Activated CD4-positive, alpha-beta T cell treated with anti-CD3 and anti-CD28 coated beads, Interleukin-2, amount 10 ng/mL, durations not matched to agents 24 days and 14 days (primary cell): ENCODE results near the gene APC2. TPM values are rescaled to one million over a fixed set of nuclear protein-coding genes. Genes with fewer than 3 reads are reported as not detected.
A peak's percentile ranks its signal among the peaks of the same experiment; 100 is the strongest.

ENCODE experiments used
- DNase-seq: peaks from one replicate; pipeline ENCODE4 v3.0.0; 2022
- H3K27ac Mint-ChIP-seq: one replicate; pipeline ENCODE4 v1.8.0; 2022; ENCODE audit warnings: mild to moderate bottlenecking, mixed read lengths
- H3K27me3 Mint-ChIP-seq: one replicate; pipeline ENCODE4 v1.8.0; 2022; ENCODE audit warnings: mixed read lengths
- H3K36me3 Mint-ChIP-seq: one replicate; pipeline ENCODE4 v1.8.0; 2022; ENCODE audit warnings: low read depth, mild to moderate bottlenecking, mixed read lengths
- H3K4me1 Mint-ChIP-seq: one replicate; pipeline ENCODE4 v1.8.0; 2021; ENCODE audit warnings: mixed read lengths
- H3K4me3 Mint-ChIP-seq: one replicate; pipeline ENCODE4 v1.8.0; 2022; ENCODE audit warnings: mild to moderate bottlenecking, moderate library complexity, mixed read lengths
- H3K9me3 Mint-ChIP-seq: one replicate; pipeline ENCODE4 v1.8.0; 2021; ENCODE audit warnings: mixed read lengths
- intact Hi-C: fragments of 100-400 bp; cut with micrococcal nuclease; formaldehyde crosslinking; loops from one replicate; pipeline ENCODE4 v1.15.1; 2023
- total RNA-seq: library from RNA; stranded (reverse); gene quantifications from 2 replicates; pipeline ENCODE4 v1.2.3, GENCODE V29; 2022

Gene APC2
- total RNA-seq, 1 donor from 2014 or later: 0.16 TPM

DNA sequence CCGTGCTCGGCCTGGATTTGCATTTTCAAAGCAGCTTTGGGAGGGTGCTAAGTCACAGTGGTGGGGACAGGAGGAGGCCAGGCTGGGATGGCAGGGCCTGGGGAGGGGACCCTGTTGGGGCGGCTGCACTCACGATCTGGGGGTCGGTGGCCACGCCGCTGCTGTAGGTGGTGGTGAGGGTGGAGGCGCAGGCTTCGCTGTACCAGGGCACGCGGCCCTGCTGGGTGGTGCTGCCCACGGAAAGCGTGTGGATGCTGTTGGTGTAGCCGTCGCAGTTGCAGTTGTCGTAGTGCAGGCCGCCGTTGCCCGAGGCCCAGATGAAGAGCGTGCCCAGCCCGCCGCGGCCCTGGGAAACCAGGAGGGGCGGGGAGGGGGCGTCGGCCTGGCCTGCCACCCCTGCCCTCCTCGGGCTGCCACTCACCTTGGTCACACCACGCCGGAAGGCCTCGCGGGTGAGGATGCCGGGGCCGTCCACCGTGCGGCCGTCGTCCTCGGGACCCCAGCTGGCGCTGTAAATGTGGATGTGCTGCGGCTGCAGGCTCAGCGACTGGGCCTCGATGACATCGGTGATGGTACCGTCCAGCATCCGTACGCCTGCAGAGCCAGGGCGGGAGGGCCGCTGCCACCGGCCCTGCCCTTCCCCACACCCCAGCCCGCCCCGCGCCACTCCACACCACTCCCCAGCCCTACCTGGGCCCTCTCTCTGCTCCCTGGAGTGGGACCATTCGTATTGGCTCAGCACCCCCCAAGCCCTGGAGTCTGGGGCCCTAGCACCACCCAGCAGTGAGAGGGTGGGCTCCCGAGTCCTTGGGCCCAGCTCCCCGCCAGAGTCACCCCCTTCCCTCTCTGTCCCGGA, 37.0 kb downstream of the APC2 start:
- H3K4me1 Mint-ChIP-seq: peaks cover 6% of the 10 kb centered on the region
- no peak overlapping the region for H3K27ac Mint-ChIP-seq
- intact Hi-C loops: no loop called here
- no peak for DNase-seq
- H3K4me3 Mint-ChIP-seq: no peak overlapping the region
- peaks cover 4% of the 10 kb centered on the region for H3K27me3 Mint-ChIP-seq
- H3K9me3 Mint-ChIP-seq: no peaks in the 10 kb centered on the region
- no peaks in the 10 kb centered on the region for H3K36me3 Mint-ChIP-seq

DNA sequence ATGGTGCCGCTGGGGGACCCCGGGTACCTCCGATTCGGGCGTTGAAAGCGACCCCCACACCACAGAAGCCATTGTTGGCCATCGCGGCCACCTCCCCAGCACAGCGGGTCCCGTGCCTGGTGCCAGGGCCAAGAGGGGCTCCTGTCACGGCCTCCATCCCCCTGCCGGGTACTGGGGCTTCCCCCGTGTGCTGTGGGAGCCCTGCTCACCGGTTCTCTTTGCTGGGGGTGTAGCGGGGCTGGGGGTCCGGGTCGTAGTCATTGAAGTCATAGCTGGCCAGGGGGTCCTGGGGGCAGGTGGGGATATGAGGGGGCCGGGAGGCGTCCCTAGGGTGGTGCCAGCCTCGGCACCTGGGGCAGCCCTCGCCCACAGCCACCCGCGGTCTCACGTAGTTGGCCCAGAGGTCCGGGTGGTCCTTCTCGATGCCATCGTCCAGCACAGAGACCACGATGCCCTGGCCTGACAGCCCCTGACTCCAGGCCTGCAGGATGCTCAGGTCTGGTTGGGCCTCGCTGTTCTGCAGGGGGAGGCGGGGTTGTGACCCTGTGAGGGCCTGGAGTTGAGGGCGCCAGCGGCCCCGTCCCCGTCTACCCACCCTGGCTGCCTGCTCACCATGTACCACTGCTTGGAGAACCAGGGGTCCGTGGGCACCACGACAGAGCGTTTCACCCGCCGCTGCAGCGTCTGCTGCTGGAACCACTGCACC, 37.8 kb downstream of the APC2 start:
- no peak for DNase-seq
- Mint-ChIP-seq H3K36me3 (no peaks in the 10 kb centered on the region), H3K9me3 (no peaks in the 10 kb centered on the region), H3K27me3 (peaks cover 7% of the 10 kb centered on the region), H3K4me1 (peaks cover 6% of the 10 kb centered on the region), H3K4me3 (no peak overlapping the region), H3K27ac (no peak overlapping the region)
- intact Hi-C loops: no loop called here

DNA sequence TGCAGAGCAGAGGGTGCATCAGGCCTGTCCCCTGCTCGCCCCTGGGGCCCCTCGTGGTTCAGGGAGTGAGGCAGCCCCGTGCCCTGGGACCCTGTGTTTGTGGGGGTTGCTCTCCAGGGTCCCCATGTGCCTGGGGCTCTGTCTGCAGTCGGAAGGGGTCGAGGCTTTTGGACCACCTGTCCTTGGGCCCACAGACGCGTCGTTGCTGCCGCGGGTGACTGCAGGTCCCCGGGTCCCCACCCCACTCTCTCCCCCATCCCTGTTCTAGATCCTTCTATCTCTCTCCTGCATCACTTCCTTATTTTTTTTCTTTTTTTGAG, 38.3 kb downstream of the APC2 start:
- Mint-ChIP-seq H3K4me1 (peaks cover 6% of the 10 kb centered on the region), H3K27ac (no peak overlapping the region), H3K4me3 (no peak overlapping the region), H3K27me3 (peaks cover 8% of the 10 kb centered on the region), H3K9me3 (no peaks in the 10 kb centered on the region), H3K36me3 (no peaks in the 10 kb centered on the region)
- DNase-seq: no peak
- intact Hi-C loops: no loop called here

DNA sequence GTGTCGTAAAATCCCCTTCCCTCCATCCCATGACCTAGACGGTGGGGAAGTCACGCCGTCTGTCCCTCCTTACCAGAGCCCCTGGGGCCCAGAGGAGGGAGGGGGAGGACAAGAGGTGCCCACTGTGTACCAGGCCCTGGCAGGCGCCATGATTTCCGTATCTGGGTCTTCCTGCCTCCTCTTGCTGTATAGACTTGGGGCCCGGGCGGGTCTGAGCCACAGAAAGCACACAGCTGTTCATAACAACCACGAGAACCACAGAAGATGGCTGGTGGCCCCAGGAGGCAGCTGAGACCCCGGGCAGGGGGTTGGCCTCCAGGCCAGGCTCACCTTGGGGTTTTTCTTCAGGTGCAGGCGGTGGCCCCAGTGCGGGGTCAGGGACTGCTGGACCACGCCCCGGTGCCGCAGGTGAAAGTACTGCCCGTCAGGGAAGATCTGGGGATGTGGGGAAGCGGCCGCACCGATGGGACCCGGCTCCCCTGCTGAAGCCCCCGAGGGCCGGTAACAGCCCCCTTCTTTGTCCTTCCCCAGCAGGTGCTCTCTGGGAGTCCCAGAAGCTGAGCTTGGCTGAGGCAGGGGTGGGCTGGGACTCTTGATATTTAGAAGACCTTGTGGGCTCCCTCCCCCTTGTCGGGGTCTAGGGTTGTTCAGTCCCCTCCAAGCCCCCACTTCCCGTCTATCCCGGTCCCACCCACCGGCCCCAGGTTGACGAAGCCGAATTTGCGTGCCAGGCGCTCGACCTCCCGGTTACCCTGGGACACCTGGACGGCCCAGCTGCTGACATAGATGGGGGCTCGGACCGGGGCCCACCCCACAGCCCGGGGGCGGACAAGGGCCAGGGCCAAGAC, 39.8 kb downstream of the APC2 start:
- intact Hi-C loops: loop anchor here (1.0 to 2.0 kb wide), 2 partner anchors 10 to 19 kb away; partner anchors contain the start of gene C19orf25
- Mint-ChIP-seq H3K27me3 (peaks cover 8% of the 10 kb centered on the region), H3K27ac (peak overlapping the region; percentile 20), H3K36me3 (no peaks in the 10 kb centered on the region), H3K9me3 (no peaks in the 10 kb centered on the region), H3K4me1 (peaks cover 6% of the 10 kb centered on the region), H3K4me3 (peak overlapping the region; percentile 62)
- peak; percentile 69 for DNase-seq

DNA sequence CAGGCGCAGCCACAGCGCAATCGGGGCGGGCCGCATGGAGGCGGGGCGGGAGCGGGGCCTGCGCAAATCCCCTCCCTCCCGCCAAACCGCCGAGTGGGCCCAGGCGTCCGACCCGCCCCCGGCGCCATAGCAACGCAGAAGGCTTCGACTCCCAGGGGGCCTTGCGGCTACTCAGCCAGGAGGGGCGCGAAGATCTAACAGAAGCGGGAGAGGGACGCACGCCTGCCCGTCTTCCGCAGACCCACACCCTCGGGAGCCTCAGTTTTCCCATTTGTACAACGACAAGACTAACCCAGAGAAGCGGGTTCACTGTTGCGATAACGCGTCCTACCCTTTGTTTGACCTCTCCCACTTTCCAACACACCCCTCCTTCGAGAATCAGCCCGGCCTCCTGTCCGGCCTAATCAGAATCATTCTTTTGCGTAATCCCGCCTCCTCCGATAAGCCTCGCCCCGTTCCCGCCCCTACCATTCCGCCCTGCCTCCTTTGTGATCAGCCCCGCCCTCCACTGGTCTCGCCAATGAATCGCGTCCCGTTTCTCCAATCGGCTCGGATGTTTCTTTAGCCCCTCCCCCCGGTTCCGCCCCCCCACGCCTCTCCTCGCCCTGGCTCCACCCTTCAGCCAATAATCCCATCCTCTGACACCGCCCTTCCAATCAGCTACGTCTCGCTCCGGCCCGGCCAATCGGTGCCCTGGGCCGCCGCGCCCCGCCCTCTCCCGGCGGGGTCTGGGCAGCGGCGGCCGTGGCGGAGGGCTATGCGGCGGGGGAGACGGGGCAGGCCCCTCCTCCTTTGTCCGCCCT, 40.6 kb downstream of the APC2 start, which contains the start of gene PCSK4:
PCSK4 (minus strand) TSS at position 40 of the 803 bp plus-strand sequence; CDS start at position 36, 4 bp downstream.
- intact Hi-C loops: loop anchor here (1.0 to 2.0 kb wide), 2 partner anchors 11 to 18 kb away; partner anchors contain the start of gene C19orf25
- peak; percentile 99 for DNase-seq
- peaks cover 6% of the 10 kb centered on the region for H3K4me1 Mint-ChIP-seq
- no peaks in the 10 kb centered on the region for H3K9me3 Mint-ChIP-seq
- H3K27me3 Mint-ChIP-seq: peaks cover 8% of the 10 kb centered on the region
- peak within 1 kb of the TSS; percentile 90 for H3K4me3 Mint-ChIP-seq
- no peaks in the 10 kb centered on the region for H3K36me3 Mint-ChIP-seq
- H3K27ac Mint-ChIP-seq: peak within 1 kb of the TSS; percentile 85

DNA sequence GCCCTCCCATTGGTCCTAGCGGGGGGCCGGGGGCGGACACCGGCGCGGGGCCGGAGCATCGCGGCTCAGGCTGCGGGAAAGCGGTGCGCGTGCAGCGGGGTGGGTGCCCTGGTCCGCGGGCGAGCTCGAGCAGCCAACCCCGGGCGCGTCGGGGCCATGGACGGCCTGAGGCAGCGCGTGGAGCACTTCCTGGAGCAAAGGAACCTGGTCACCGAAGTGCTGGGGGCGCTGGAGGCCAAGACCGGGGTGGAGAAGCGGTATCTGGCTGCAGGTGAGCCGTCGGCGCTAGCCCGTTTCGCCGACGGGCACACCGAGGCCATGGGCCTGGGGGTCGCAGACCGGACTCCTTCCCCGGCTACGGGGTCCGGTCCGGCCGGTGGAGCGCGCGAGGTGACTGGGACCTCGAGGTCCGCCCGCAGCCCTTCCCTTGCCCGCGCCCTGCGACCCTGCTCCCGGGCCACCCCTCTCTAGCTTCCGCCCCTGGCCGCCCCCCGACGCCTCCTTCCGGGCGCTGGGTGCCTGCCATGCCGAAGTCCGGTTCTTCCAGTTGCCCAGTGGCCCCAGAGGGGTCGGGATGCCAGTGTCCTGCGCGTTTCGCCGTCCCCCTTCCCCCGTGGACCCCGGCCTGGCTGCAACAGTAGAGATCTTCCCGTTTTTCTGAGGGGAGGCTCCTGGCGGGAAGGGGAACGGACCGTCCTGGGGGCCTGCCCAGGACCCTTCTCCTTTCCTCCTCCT, 41.4 kb downstream of the APC2 start, which contains the start of gene REEP6:
REEP6 (plus strand) TSS at position 68 of the 735 bp plus-strand sequence; CDS start at position 157, 89 bp downstream.
- intact Hi-C loops: loop anchor here (2.0 kb wide), 1 partner anchor 18 kb away; no protein-coding TSS in a partner anchor
- peaks cover 6% of the 10 kb centered on the region for H3K4me1 Mint-ChIP-seq
- peak within 1 kb of the TSS; percentile 90 for H3K4me3 Mint-ChIP-seq
- H3K9me3 Mint-ChIP-seq: no peaks in the 10 kb centered on the region
- H3K36me3 Mint-ChIP-seq: no peaks in the 10 kb centered on the region
- no peak for DNase-seq
- H3K27me3 Mint-ChIP-seq: peaks cover 8% of the 10 kb centered on the region
- peak within 1 kb of the TSS; percentile 85 for H3K27ac Mint-ChIP-seq

DNA sequence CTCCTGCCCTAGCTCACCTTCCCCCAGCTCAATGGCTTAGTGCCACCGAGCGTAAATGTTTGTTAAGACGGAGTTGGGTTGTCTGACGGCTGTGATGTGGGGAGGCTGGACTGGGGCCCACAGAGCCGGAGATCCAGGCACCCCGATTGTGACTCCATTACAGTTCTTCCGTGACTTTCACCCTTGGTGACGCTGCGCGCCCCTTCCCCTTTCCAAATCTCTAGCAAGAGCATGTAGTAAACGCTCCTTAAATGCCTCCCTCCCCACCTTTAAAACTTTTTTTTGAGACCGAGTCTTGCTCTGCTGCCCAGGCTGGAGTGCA, 41.9 kb downstream of the APC2 start:
- Mint-ChIP-seq H3K27me3 (peaks cover 8% of the 10 kb centered on the region), H3K4me3 (peak overlapping the region; percentile 65), H3K36me3 (no peaks in the 10 kb centered on the region), H3K9me3 (no peaks in the 10 kb centered on the region), H3K27ac (no peak overlapping the region), H3K4me1 (peaks cover 6% of the 10 kb centered on the region)
- no peak for DNase-seq
- intact Hi-C loops: loop anchor here (2.0 kb wide), 1 partner anchor 17 kb away; no protein-coding TSS in a partner anchor

DNA sequence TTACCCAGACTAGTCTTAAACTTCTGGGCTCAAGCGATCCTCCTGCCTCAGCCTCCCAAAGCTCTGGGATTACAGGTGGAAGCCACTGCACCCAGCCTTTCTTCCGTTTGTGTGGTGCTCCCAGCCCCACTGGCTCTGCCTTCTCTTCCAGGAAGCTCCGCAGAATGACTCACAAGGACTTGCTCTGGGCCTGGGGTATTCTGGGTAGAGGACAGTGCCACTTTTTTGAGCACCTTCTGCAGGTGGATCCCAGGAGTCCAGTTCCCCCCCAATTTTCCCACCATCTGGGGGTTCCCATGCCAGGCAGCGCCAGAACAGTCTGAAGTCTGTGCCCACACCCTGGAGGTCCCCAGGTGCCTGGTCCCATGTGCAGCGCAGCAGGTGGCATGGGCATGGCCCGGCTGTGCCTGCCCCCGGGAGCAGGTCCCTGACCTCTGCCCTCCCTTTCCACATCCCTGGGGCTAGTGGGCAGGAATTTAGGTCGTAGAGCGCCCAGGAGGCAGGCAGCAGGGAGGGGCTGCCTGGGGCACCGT, 42.6 kb downstream of the APC2 start:
- no peak for DNase-seq
- no peak overlapping the region for H3K27ac Mint-ChIP-seq
- no peaks in the 10 kb centered on the region for H3K36me3 Mint-ChIP-seq
- H3K4me1 Mint-ChIP-seq: peaks cover 6% of the 10 kb centered on the region
- intact Hi-C loops: no loop called here
- no peaks in the 10 kb centered on the region for H3K9me3 Mint-ChIP-seq
- H3K4me3 Mint-ChIP-seq: no peak overlapping the region
- peaks cover 8% of the 10 kb centered on the region for H3K27me3 Mint-ChIP-seq

DNA sequence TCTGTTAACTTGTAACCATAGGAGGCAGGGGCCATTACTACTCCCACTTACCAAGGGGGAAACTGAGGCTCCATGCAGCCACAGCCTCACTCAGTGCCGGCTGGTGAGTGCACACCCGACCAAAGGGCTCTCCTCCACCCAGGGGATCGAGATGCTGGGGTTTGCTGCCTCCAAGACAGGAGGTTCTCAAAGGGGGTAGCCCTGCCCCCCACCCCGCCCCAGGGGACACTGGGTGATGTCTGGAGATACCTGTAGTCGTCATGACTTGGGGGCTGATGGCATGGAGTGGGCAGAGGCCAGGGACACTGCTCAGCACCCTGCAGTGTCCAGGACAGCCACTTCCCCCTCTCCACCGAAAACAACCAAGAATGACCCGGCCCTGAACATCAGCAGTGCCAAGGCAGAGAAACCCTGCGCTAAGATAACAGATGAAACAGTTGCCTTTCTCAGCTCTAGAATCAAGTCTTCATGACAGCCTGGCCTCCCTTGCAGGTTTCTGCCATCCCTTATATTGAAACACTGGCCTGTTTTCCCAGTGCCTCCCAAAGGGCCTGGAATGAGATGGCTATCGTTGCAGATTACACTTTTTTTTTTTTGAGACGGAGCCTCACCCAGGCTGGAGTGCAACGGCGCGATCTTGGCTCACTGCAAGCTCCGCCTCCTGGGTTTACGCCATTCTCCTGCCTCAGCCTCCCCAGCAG, 44.3 kb downstream of the APC2 start:
- Mint-ChIP-seq H3K27me3 (peaks cover 8% of the 10 kb centered on the region), H3K4me3 (no peak overlapping the region), H3K9me3 (no peaks in the 10 kb centered on the region), H3K4me1 (peaks cover 6% of the 10 kb centered on the region), H3K27ac (no peak overlapping the region), H3K36me3 (no peaks in the 10 kb centered on the region)
- intact Hi-C loops: no loop called here
- DNase-seq: no peak

DNA sequence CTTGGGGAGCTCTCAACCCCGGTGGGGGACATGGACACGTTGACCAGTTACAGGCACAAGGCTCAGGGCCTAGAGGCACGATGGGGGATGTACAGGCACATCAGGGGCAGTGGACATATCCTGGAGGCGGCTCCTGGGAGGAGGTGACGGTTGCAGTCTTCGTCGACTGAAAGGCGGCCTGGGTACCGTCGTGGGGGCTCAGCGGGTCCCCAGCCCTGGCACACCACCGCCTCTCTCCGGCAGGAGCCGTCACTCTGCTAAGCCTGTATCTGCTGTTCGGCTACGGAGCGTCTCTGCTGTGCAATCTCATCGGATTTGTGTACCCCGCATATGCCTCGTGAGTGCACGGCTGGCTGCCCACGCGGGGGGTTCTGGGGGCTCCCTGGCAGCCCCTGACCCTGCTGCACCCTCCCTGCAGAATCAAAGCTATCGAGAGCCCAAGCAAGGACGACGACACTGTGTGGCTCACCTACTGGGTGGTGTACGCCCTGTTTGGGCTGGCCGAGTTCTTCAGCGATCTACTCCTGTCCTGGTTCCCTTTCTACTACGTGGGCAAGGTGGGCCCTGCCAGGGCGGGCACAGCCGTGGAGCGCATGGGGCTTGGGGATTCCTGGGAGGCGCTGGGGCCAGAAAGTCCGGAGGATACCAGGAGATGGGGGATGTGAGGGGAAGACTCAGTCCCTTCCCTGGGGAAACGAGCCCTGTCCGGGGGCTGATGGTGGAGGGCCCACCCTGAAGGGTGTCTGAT, 45.3 kb downstream of the APC2 start:
- DNase-seq: no peak
- Mint-ChIP-seq H3K4me1 (peaks cover 3% of the 10 kb centered on the region), H3K4me3 (no peak overlapping the region), H3K9me3 (no peaks in the 10 kb centered on the region), H3K27ac (no peak overlapping the region), H3K36me3 (no peaks in the 10 kb centered on the region), H3K27me3 (peaks cover 8% of the 10 kb centered on the region)
- intact Hi-C loops: no loop called here

DNA sequence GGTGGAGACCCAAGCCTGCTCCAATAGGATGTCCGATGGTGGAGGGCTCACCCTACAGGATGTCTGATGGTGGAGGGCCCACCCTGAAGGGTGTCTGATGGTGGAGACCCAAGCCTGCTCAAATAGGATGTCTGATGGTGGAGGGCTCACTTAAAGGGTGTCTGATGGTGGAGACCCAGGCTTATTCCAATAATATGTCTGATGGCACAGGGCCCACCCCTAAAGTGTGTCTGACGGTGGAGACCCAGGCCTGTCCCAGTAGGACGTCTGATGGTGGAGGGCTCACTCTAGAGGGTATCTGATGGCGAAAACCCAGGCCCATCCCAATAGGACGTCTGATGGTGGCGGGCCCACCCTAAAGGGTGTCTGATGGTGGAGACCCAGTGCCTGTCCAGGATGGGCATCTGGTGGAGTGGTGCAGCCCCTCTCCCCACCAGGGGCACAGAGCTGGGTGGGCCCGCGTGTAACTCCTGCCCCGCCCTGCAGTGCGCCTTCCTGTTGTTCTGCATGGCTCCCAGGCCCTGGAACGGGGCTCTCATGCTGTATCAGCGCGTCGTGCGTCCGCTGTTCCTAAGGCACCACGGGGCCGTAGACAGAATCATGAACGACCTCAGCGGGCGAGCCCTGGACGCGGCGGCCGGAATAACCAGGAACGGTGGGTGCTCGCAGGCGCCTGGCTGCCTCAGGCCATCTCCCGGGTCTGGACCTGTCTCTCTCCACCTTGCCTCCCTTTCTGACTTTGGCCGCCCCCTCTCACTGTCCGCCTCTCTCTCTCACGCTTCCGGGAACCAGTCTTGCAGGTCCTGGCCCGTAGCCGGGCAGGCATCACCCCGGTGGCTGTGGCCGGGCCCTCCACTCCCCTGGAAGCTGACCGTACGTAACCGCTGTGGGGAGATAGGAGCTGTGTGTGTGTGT, 46.1 kb downstream of the APC2 start:
- no peak for DNase-seq
- H3K36me3 Mint-ChIP-seq: no peaks in the 10 kb centered on the region
- H3K4me3 Mint-ChIP-seq: no peak overlapping the region
- H3K27ac Mint-ChIP-seq: no peak overlapping the region
- no peaks in the 10 kb centered on the region for H3K9me3 Mint-ChIP-seq
- intact Hi-C loops: no loop called here
- no peaks in the 10 kb centered on the region for H3K4me1 Mint-ChIP-seq
- peaks cover 8% of the 10 kb centered on the region for H3K27me3 Mint-ChIP-seq
